IMR-90 (cell line): ENCODE results near the gene ZNF550. TPM values are rescaled to one million over a fixed set of nuclear protein-coding genes. Genes with fewer than 3 reads are reported as not detected.

Experiments
- ATAC-seq: fragments of 200-7000 bp; cut with Tn5 transposase; 2 replicates; pipeline ENCODE4 v1.9.1; 2020; ENCODE audit warnings: low read depth, mild to moderate bottlenecking, moderate library complexity
- BruUV-seq: library from RNA; stranded (reverse); fragments of 400-500 nt; replicated peaks from 2 replicates; lab custom pipeline; 2021; lab: Mats Ljungman, UMichigan
- CTCF ChIA-PET: fragments of 300-600 bp; formaldehyde crosslinking; extraction: SDS; loops from one replicate; lab custom pipeline; 2021; ENCODE audit warnings: antibody characterized with exemption; lab: Yijun Ruan, JAX
- POLR2A ChIA-PET: fragments of 300-600 bp; sonication (Branson Sonifier 250); formaldehyde crosslinking; loops from one replicate; lab custom pipeline; 2022; ENCODE audit warnings: antibody characterized with exemption; ENCODE audit not compliant: unreplicated experiment; lab: Charles Lee
- DNase-seq: peaks from one replicate; pipeline ENCODE4 v3.0.0; 2013
- H2AFZ ChIP-seq: replicated peaks from 2 replicates; pipeline ENCODE3; 2013; ENCODE audit warnings: low read length, mild to moderate bottlenecking; ENCODE audit not compliant: poor library complexity
- H2AK5ac ChIP-seq: 2 replicates; pipeline ENCODE4 v1.6.1; 2013; ENCODE audit warnings: low read depth, low read length, inconsistent platforms
- H2AK9ac ChIP-seq: replicated peaks from 2 replicates; pipeline ENCODE3; 2013; ENCODE audit warnings: mild to moderate bottlenecking, low read depth, low read length, moderate library complexity; ENCODE audit not compliant: poor library complexity
- H2BK120ac ChIP-seq: 2 replicates; pipeline ENCODE4 v1.6.1; 2013; ENCODE audit warnings: low read depth, low read length, inconsistent platforms
- H2BK15ac ChIP-seq: 3 replicates; pipeline ENCODE4 v1.6.1; 2013; ENCODE audit warnings: low read depth, low read length, inconsistent platforms
- H2BK20ac ChIP-seq: 2 replicates; pipeline ENCODE4 v1.6.1; 2013; ENCODE audit warnings: low read depth, mild to moderate bottlenecking, inconsistent platforms, low read length, moderate library complexity
- H2BK5ac ChIP-seq: 2 replicates; pipeline ENCODE4 v1.6.1; 2013; ENCODE audit warnings: mild to moderate bottlenecking, low read depth, low read length, inconsistent platforms; ENCODE audit not compliant: poor library complexity, severe bottlenecking
- H3K14ac ChIP-seq: replicated peaks from 2 replicates; pipeline ENCODE4 v1.6.1; 2013; ENCODE audit warnings: low read depth, low read length, inconsistent platforms
- H3K18ac ChIP-seq: 2 replicates; pipeline ENCODE4 v1.6.1; 2013; ENCODE audit warnings: low read depth, low read length, control low read depth
- H3K23ac ChIP-seq: 2 replicates; pipeline ENCODE4 v1.6.1; 2013; ENCODE audit warnings: low read depth, low read length, inconsistent platforms
- H3K27ac ChIP-seq: 2 replicates; pipeline ENCODE4 v1.5.1; 2013; ENCODE audit warnings: mild to moderate bottlenecking, control low read depth, low read length; ENCODE audit not compliant: insufficient read depth
- H3K27me3 ChIP-seq: 2 replicates; pipeline ENCODE4 v1.6.1; 2013; ENCODE audit warnings: low read length; ENCODE audit not compliant: control insufficient read depth, insufficient read depth
- H3K36me3 ChIP-seq: 2 replicates; pipeline ENCODE4 v1.6.1; 2013; ENCODE audit warnings: low read length, mixed read lengths; ENCODE audit not compliant: control insufficient read depth, insufficient read depth
- H3K4ac ChIP-seq: 2 replicates; pipeline ENCODE4 v1.6.1; 2013; ENCODE audit warnings: low read depth, low read length, inconsistent platforms
- H3K4me1 ChIP-seq: 2 replicates; pipeline ENCODE4 v1.6.1; 2013; ENCODE audit warnings: low read length, mixed read lengths; ENCODE audit not compliant: control insufficient read depth, insufficient read depth
- H3K4me2 ChIP-seq: 2 replicates; pipeline ENCODE4 v1.6.1; 2013; ENCODE audit warnings: low read depth, mild to moderate bottlenecking, control low read depth, low read length, moderate library complexity
- H3K4me3 ChIP-seq: 2 replicates; pipeline ENCODE4 v1.5.1; 2013; ENCODE audit warnings: low read depth, mild to moderate bottlenecking, control low read depth, low read length, moderate library complexity; ENCODE audit not compliant: insufficient read depth
- H3K56ac ChIP-seq: 2 replicates; pipeline ENCODE4 v1.6.1; 2013; ENCODE audit warnings: low read length, inconsistent platforms; ENCODE audit not compliant: insufficient read depth; ENCODE audit errors: extremely low read depth
- H3K79me1 ChIP-seq, 2 experiments: 2 replicates each; pipeline ENCODE4 v1.6.1; 2013; ENCODE audit warnings: low read length in 2 of 2, inconsistent platforms in 1 of 2, low read depth in 1 of 2
- H3K9ac ChIP-seq: 2 replicates; pipeline ENCODE4 v1.6.1; 2013; ENCODE audit warnings: low read depth, low read length, control low read depth
- H3K9me1 ChIP-seq: 2 replicates; pipeline ENCODE4 v1.6.1; 2013; ENCODE audit warnings: low read length, inconsistent platforms; ENCODE audit not compliant: insufficient read depth
- H3K9me3 ChIP-seq: 2 replicates; pipeline ENCODE4 v1.6.1; 2013; ENCODE audit warnings: low read length; ENCODE audit not compliant: control insufficient read depth, insufficient read depth
- H4K20me1 ChIP-seq: 2 replicates; pipeline ENCODE4 v1.6.1; 2013; ENCODE audit warnings: low read length, inconsistent platforms; ENCODE audit not compliant: insufficient read depth
- H4K5ac ChIP-seq: 2 replicates; pipeline ENCODE4 v1.6.1; 2013; ENCODE audit warnings: mild to moderate bottlenecking, low read depth, low read length, control low read depth
- H4K8ac ChIP-seq, 2 experiments: 2 replicates each; pipeline ENCODE4 v1.6.1; 2013; ENCODE audit warnings: low read depth in 2 of 2, low read length in 2 of 2, control low read depth in 1 of 2, inconsistent platforms in 1 of 2
- H4K91ac ChIP-seq: 2 replicates; pipeline ENCODE4 v1.6.1; 2013; ENCODE audit warnings: low read depth, low read length, inconsistent platforms; ENCODE audit not compliant: insufficient read depth
- BHLHE40 ChIP-seq: fragments of 150-350 bp; IDR thresholded peaks from 2 replicates; pipeline ENCODE4 v1.6.1; 2016; ENCODE audit warnings: mild to moderate bottlenecking, low read depth, low read length
- CTCF ChIP-seq: conservative IDR thresholded peaks from 2 replicates; pipeline ENCODE4 v1.5.1; 2012; ENCODE audit warnings: mild to moderate bottlenecking, low read depth, low read length, improper control_type of control experiment
- RAD21 ChIP-seq: IDR thresholded peaks from 2 replicates; pipeline ENCODE4 v1.6.1; 2012; ENCODE audit warnings: low read length, improper control_type of control experiment
- SMC3 ChIP-seq: fragments of 150-350 bp; IDR thresholded peaks from 2 replicates; pipeline ENCODE4 v1.6.1; 2016; ENCODE audit warnings: low read depth, mild to moderate bottlenecking, antibody characterized with exemption, low read length, moderate library complexity
- WGBS, 2 experiments: methylation state at CpG; one replicate each; pipeline versions ENCODE4 v1.1.5 to v1.1.7; 2013; ENCODE audit warnings: missing lambda C conversion rate in 2 of 2; ENCODE audit not compliant: insufficient read length in 1 of 2; ENCODE audit errors: extremely low coverage in 2 of 2; 5-methylcytosine and 5-hydroxymethylcytosine counted together
- dilution Hi-C: fragments of 300-500 bp; cut with HindIII; formaldehyde crosslinking; loops from one replicate; pipeline ENCODE4 v1.14.3; 2018; ENCODE audit warnings: low sequenced_read_pairs; ENCODE audit not compliant: unreplicated experiment
- in situ Hi-C: fragments of 300-500 bp; cut with MboI; formaldehyde crosslinking; loops from 3 replicates; pipeline ENCODE4 v1.14.3; 2019; ENCODE audit warnings: low sequenced_read_pairs, inconsistent platforms, mixed read lengths
- intact Hi-C: fragments of 100-400 bp; cut with micrococcal nuclease; formaldehyde crosslinking; loops from 2 replicates; pipeline ENCODE4 v1.10.0; 2022
- polyA plus RNA-seq, 3 experiments: library from polyadenylated mRNA; depleted of rRNA; stranded (reverse); fragments of >200 nt; gene quantifications; 2 replicates each; pipeline ENCODE4 v1.2.3, GENCODE V29; 2012; ENCODE audit warnings: low replicate concordance in 1 of 3
- total RNA-seq: library from RNA; depleted of rRNA; stranded (reverse); fragments of >200 nt; gene quantifications from 2 replicates; pipeline ENCODE4 v1.2.3, GENCODE V29; 2012

Gene ZNF550
- total and polyA plus RNA-seq, 2 of the 4 experiments (the other 2 are of a cell fraction): 5.7 to 12.5 TPM

GRCh38 chr19:57558525-57558924 is 1.1 kb downstream of the ZNF550 start:
- ChIA-PET POLR2A (interaction anchor here (0.7 kb wide), 1 partner anchor 56 kb away, joined by 3 read pairs; the partner anchor contains the start of gene ZNF134), CTCF (no interaction called here)
- Histone ChIP-seq H3K27me3 (no peaks in the 10 kb centered on the region), H4K5ac (no peak overlapping the region), H2BK120ac (no peak overlapping the region), H2BK20ac (no peak overlapping the region), H2BK5ac (no peak overlapping the region), H4K8ac (no peak overlapping the region), H3K27ac (no peak overlapping the region), H3K9ac (peak overlapping the region; percentile 91), H3K18ac (no peak overlapping the region), H3K4me2 (peak overlapping the region; percentile 89), H3K4ac (no peak overlapping the region), H2AK9ac (no peak overlapping the region), H2BK15ac (no peak overlapping the region), H3K23ac (peak overlapping the region; percentile 70; the same call in 1 of the 2 replicates), H3K36me3 (peaks cover 24% of the 10 kb centered on the region), H3K4me1 (peaks cover 2% of the 10 kb centered on the region), H3K14ac (no peak overlapping the region), H3K4me3 (peak overlapping the region; percentile 95), H2AK5ac (no peak overlapping the region), H4K91ac (no peak overlapping the region), H3K79me1 (peaks cover 9 to 32% of the 10 kb centered on the region in 2 experiments; a peak in 3 of 4 replicates), H3K9me3 (peaks cover 16% of the 10 kb centered on the region), H3K56ac (no peak overlapping the region), H3K9me1 (no peaks in the 10 kb centered on the region), H2AFZ (no peak overlapping the region), H4K20me1 (no peaks in the 10 kb centered on the region)
- DNase-seq (peak; percentile 35), ATAC-seq (peak; percentile 4; the same call in 1 of the 2 replicates)
- dilution Hi-C loops (no loop called here), intact Hi-C loops (no loop called here), in situ Hi-C loops (no loop called here)
- TF ChIP-seq BHLHE40 (no peak), RAD21 (peak; percentile 31; the same call in 1 of the 2 replicates), SMC3 (peak; percentile 29; the same call in 1 of the 2 replicates), CTCF (peak; percentile 28; the same call in 1 of the 2 replicates)
- no TSS peak for BruUV-seq
- 17% methylated on average over 2 of the region's 6 CpGs; no CpG with 5 or more reads in 1 of the 2 experiments for WGBS, 2 experiments
